Pancreas (tissue), 10 donors: ENCODE data around the gene SLC39A11. TPM values are rescaled to one million over a fixed set of nuclear protein-coding genes. Genes with fewer than 3 reads are reported as not detected.

Experiments
- ATAC-seq, 4 donors: fragments of 200-7000 bp; cut with Tn5 transposase; one replicate each; pipeline versions ENCODE4 v1.8.0 to v1.9.1; 2020; ENCODE audit warnings: mild to moderate bottlenecking in 4 of 4, moderate library complexity in 4 of 4
- DNase-seq, 6 donors: peaks; one replicate each; pipeline ENCODE4 v3.0.0-alpha.2; 2020
- FAIRE-seq: peaks from 2 replicates; lab custom pipeline; 2012; peaks lifted over from hg19 to GRCh38; lab: Jason Lieb, UNC
- H3K27ac ChIP-seq, 4 donors: fragments of 200-600 bp; sonication (generic); 1 replicate in 3 of 4; 2 replicates in 1 of 4; pipeline versions ENCODE4 v1.5.0 to v1.8.0; 2020
- H3K27me3 ChIP-seq, 4 donors: fragments of 200-600 bp; one replicate each; pipeline ENCODE4 v1.8.0; 2021
- H3K36me3 ChIP-seq, 3 donors: fragments of 200-600 bp; sonication (generic) in 1 of 3; one replicate each; pipeline versions ENCODE4 v1.5.0 to v1.8.0; 2020 to 2021
- H3K4me1 ChIP-seq, 3 donors: fragments of 200-600 bp; one replicate each; pipeline ENCODE4 v1.8.0; 2021
- H3K4me3 ChIP-seq, 4 donors: fragments of 200-600 bp; sonication (generic) in 2 of 4; one replicate each; pipeline versions ENCODE4 v1.5.0 to v1.8.0; 2020 to 2021
- H3K9me3 ChIP-seq, 4 donors: fragments of 200-600 bp; one replicate each; pipeline ENCODE4 v1.8.0; 2021
- WGBS, 2 donors: extraction: QIAGEN DNeasy Blood & Tissue Kit; methylation state at CpG; one replicate each; pipeline ENCODE4 v1.1.7; 2013; 5-methylcytosine and 5-hydroxymethylcytosine counted together
- intact Hi-C, 3 donors: fragments of 100-400 bp; cut with DNase I; formaldehyde crosslinking; loops; one replicate each; pipeline versions ENCODE4 v1.11.1 to v1.14.2; 2022
- polyA plus RNA-seq, 2 donors: library from polyadenylated mRNA; stranded (reverse); fragments of 200-250 nt; gene quantifications; one replicate each; pipeline ENCODE4 v1.2.3, GENCODE V29; 2013
- total RNA-seq, 6 donors: library from RNA; stranded (reverse); fragmentation: NEBNext Ultra II Directional in 4 of 6; extraction: Animal tissue kit (Norgen Biotek cat#: 25700) in 4 of 6; gene quantifications; one replicate each; pipeline versions ENCODE4 v1.2.1 to v1.2.4, GENCODE V29; 2021 to 2023
- TF ChIP-seq, protein P1 (sequence below), 4 donors: fragments of 200-600 bp; sonication (generic) in 3 of 4; IDR thresholded peaks; one replicate each; pipeline versions ENCODE4 v1.5.0 to v1.8.0; 2021; ENCODE audit warnings: antibody characterized with exemption in 4 of 4
- donor health status: healthy with polysubstance abuse.
- donor health status: DM: no; HTN: no; CAD: no; lungs with moderate emphysema.
- donor health status: DM: no; HTN: no; CAD: no.
- donor health status: control.
- donor health status: control.
- donor health status: Bipolar disorder and iron deficiency.
- donor health status: DM: yes; HTN: yes; CAD: no.
- donor health status: DM: no; HTN: no; CAD: no.
- donor health status: DM: no; HTN: no; CAD: no.
- donor health status: DM: yes; HTN: yes; CAD: no.

Gene SLC39A11
- total and polyA plus RNA-seq, 8 donors: 7.9 to 32.9 (median 19.9) TPM

- 72 to 77% methylated on average over 5 of the region's 5 CpGs for WGBS, 2 donors
- H3K36me3 ChIP-seq: no peaks in the 10 kb centered on the region
- FAIRE-seq (no peak), ATAC-seq (no peak), DNase-seq (no peak)
- intact Hi-C loops: no loop called here
- no peaks in the 10 kb centered on the region for H3K27me3 ChIP-seq
- H3K27ac ChIP-seq: no peak overlapping the region
- H3K9me3 ChIP-seq: no peaks in the 10 kb centered on the region
- H3K4me3 ChIP-seq: no peak overlapping the region
- TF ChIP-seq, protein P1, sequence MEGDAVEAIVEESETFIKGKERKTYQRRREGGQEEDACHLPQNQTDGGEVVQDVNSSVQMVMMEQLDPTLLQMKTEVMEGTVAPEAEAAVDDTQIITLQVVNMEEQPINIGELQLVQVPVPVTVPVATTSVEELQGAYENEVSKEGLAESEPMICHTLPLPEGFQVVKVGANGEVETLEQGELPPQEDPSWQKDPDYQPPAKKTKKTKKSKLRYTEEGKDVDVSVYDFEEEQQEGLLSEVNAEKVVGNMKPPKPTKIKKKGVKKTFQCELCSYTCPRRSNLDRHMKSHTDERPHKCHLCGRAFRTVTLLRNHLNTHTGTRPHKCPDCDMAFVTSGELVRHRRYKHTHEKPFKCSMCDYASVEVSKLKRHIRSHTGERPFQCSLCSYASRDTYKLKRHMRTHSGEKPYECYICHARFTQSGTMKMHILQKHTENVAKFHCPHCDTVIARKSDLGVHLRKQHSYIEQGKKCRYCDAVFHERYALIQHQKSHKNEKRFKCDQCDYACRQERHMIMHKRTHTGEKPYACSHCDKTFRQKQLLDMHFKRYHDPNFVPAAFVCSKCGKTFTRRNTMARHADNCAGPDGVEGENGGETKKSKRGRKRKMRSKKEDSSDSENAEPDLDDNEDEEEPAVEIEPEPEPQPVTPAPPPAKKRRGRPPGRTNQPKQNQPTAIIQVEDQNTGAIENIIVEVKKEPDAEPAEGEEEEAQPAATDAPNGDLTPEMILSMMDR (IDR thresholded peaks at IDR 0.05): no peak
- H3K4me1 ChIP-seq: no peaks in the 10 kb centered on the region
These were observed 122.2 kb downstream of the SLC39A11 start for GRCh38 chr17:72970246-72970645.

GRCh38 chr17:72969293-72969906 lies 123.1 kb downstream of the SLC39A11 start:
- H3K4me1 ChIP-seq: no peaks in the 10 kb centered on the region
- 89 to 96% methylated on average over 5 of the region's 5 CpGs for WGBS, 2 donors
- intact Hi-C loops: no loop called here
- H3K9me3 ChIP-seq: no peaks in the 10 kb centered on the region
- no peak overlapping the region for H3K4me3 ChIP-seq
- no peak for DNase-seq
- no peak for FAIRE-seq
- no peak for ATAC-seq
- H3K36me3 ChIP-seq: no peaks in the 10 kb centered on the region
- TF ChIP-seq, protein P1 (IDR thresholded peaks at IDR 0.05): no peak
- H3K27me3 ChIP-seq: no peaks in the 10 kb centered on the region
- H3K27ac ChIP-seq: no peak overlapping the region

DNA sequence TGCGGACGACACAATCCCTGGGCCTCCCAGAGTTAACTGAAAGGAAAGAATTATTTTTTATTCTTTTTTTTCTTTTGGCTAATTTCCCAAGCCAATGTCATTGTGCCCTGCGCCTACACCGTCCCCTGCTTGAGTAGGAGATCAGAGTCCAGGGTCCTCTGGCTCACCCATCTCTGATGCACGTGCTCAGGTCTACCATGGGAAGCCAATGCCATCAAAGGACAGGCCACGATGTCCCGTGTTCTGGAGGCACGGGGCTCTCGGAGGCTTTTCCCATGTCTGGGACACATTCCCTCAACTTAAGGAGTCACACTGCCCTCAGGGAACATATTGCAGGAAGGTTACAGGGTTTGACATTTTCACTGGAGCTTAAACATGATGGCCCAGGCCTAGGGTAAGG lies 123.7 kb downstream of the SLC39A11 start:
- intact Hi-C loops: no loop called here
- WGBS, 2 donors: 84 to 95% methylated on average over 9 of the region's 9 CpGs

DNA sequence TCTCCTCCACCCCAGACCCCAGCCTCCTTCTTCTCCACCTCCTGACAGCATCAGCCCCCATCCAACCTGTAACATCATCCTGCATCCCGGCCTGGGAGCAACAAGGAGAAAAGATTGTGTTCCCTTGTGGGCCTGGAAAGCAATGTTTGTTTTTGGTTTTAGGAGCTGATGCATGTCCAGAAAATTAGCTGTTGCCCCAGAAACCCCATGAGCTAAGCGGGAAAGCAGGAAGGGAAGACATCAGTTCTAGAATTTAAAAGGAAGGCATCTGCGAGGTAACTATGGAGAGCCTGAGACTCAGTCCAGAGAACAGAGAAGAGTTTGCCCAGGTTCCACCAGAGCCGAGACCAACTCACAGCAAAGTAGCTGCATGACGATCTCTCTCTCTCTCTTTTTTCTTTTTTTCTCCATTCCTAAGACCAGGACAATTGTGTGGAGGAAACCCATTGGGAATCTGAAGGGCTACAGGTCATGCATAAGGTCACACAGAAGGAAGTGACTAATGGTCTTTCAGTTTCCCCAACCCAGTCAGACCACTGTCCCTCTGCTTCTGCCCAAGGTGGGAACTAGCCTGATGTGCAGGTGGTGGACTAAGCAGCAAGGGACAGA lies 124.4 kb downstream of the SLC39A11 start:
- H3K9me3 ChIP-seq: no peaks in the 10 kb centered on the region

More for the DNA sequence above, 123.7 kb downstream of the SLC39A11 start:
- no peak for ATAC-seq
- no peak for DNase-seq
- Histone ChIP-seq H3K4me3 (no peak overlapping the region), H3K36me3 (no peaks in the 10 kb centered on the region), H3K27ac (no peak overlapping the region), H3K9me3 (no peaks in the 10 kb centered on the region), H3K27me3 (no peaks in the 10 kb centered on the region), H3K4me1 (no peaks in the 10 kb centered on the region)
- no peak for FAIRE-seq
- TF ChIP-seq, protein P1 (IDR thresholded peaks at IDR 0.05): no peak

More for the DNA sequence above, 124.4 kb downstream of the SLC39A11 start:
- FAIRE-seq (no peak), DNase-seq (no peak), ATAC-seq (peak in 2 of 4 donors; percentile 31 to 33)
- 88 to 92% methylated on average over 5 of the region's 5 CpGs for WGBS, 2 donors
- intact Hi-C loops: no loop called here
- Histone ChIP-seq H3K27me3 (no peaks in the 10 kb centered on the region), H3K4me3 (no peak overlapping the region), H3K4me1 (no peaks in the 10 kb centered on the region), H3K27ac (no peak overlapping the region), H3K36me3 (no peaks in the 10 kb centered on the region)
- TF ChIP-seq, protein P1 (IDR thresholded peaks at IDR 0.05): no peak
